ENCODE results near the gene NPTX2. TPM values are rescaled to one million over a fixed set of nuclear protein-coding genes. Genes with fewer than 3 reads are reported as not detected.

NPTX2 gene
- total RNA-seq, 2 donors from 2014 or later = 0.20 TPM; not detected in 1

DNA sequence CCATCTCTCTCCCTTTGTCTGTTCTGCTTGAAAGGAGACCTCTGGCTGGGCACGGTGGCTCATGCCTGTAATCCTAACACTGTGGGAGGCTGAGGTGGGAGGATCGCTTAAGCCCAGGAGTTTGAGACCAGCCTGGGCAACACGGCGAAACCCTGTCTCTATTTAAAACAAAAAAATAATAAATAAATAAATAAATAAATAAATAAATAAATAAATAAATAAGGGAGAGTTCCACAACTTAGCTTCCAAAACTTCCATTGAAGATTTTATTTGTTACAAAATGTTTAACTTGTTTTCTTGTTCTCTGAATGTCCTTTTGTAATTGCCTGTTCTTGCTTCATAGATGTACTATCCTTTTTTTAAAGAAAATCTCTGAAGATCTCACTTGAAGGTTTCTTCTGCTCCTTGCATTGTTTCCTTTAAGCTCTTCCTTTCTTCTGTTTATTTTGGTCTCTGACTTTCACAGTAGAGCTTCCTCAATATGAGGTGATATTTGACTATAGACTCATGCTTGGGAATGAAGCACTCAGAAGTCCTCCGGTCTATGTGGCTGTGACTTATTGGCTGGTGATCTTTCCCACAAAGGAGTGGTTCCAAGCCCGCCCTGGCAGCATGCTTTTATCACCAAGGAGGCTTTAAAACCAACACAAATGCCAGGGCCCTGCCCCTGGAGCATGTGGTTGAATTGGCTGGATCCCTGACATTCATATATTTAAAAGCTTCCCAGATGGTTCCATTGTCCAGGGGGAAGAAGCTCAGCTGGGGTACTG, 18.1 kb upstream of the NPTX2 start:
- Mint-ChIP-seq H3K4me3 (no peak overlapping the region), H3K4me1 (ENCODE audit: low read depth in 2 of 2) (no peaks in the 10 kb centered on the region), H3K9me3 (no peaks in the 10 kb centered on the region), H3K36me3 (no peaks in the 10 kb centered on the region), H3K27me3 (peaks cover 7 to 13% of the 10 kb centered on the region in 2 donors), H3K27ac (no peak overlapping the region)
- ATAC-seq = no peak
- DNase-seq (ENCODE audit: low spot score) = no peak

DNA sequence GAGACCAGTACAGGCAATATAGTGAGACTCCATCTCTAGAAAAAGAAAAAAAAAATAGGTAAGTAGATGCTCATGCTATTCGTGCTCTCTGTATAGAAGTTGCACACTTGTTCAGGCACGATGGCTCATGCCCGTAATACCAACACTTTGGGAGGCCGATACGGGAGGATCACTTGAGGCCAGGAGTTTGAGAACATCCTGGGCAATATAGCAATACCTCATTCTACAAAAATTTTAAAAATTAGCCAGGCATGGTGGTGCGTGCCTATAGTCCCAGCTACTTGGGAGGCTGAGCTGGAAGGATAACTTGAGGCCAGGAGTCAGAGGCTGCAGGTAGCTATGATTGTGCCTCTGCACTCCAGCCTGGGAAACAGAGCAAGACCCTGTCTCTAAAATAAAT, 17.2 kb upstream of the NPTX2 start:
- no peaks in the 10 kb centered on the region for H3K9me3 Mint-ChIP-seq
- DNase-seq (ENCODE audit: low spot score) = no peak
- H3K27ac Mint-ChIP-seq = no peak overlapping the region
- H3K4me3 Mint-ChIP-seq = no peak overlapping the region
- no peaks in the 10 kb centered on the region for H3K36me3 Mint-ChIP-seq
- peaks cover 10 to 17% of the 10 kb centered on the region in 2 donors for H3K27me3 Mint-ChIP-seq
- ATAC-seq = no peak
- H3K4me1 Mint-ChIP-seq (ENCODE audit: low read depth in 2 of 2) = no peaks in the 10 kb centered on the region

DNA sequence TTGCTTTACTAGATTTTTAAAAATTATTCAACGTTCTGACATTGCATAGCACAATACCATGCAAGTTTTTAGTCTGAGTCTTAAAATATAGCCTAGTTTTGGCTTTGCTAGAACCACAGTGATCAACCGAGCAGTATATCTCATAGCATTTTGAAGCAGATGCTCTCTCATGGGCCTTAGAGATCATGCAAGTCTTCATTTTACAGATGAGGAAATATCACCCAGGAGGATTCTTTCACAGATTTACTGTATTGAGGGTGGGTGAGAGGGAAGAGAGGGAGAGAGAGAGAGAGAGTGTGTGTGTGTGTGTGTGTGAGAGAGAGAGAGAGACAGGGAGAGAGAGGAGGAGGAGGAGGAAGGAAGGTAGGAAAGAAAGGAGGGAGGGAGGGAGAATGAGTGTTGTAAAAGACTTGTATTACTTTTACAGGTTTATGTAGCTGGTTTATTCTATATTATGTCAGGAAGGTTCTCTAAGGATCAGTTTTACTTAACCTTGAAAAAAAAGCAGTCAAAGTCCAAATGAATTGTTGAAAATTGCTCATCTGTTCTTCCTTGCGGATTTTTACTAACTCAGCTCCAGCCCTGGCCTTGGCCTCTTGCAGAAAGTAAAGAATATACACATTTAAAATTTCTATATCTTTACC, 14.2 kb upstream of the NPTX2 start:
- no peaks in the 10 kb centered on the region for H3K4me1 Mint-ChIP-seq (ENCODE audit: low read depth in 2 of 2)
- no peak overlapping the region for H3K27ac Mint-ChIP-seq
- no peaks in the 10 kb centered on the region for H3K36me3 Mint-ChIP-seq
- H3K4me3 Mint-ChIP-seq = no peak overlapping the region
- DNase-seq (ENCODE audit: low spot score) (no peak), ATAC-seq (no peak)
- H3K27me3 Mint-ChIP-seq = peaks cover 15 to 36% of the 10 kb centered on the region in 2 donors
- H3K9me3 Mint-ChIP-seq = peaks cover 5% of the 10 kb centered on the region

DNA sequence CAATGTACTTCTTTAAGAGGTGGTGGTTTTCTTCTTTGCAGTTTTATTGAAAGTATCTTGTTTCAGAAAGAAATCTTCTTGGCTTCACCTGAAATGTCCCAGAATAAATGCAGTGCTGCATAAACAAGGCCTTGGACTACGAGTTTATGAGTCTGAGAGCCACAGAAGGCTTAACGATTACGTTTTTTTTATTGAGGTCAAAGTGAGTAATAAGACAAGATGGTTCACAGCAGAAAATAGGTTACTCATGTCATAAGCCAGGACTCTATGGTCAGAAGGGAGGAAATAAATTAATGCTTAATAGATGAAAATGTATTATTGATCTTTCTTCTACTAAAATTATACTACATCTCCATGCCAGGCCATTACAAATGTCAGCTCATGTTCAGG, 13.7 kb upstream of the NPTX2 start:
- peaks cover 5% of the 10 kb centered on the region for H3K9me3 Mint-ChIP-seq

DNA sequence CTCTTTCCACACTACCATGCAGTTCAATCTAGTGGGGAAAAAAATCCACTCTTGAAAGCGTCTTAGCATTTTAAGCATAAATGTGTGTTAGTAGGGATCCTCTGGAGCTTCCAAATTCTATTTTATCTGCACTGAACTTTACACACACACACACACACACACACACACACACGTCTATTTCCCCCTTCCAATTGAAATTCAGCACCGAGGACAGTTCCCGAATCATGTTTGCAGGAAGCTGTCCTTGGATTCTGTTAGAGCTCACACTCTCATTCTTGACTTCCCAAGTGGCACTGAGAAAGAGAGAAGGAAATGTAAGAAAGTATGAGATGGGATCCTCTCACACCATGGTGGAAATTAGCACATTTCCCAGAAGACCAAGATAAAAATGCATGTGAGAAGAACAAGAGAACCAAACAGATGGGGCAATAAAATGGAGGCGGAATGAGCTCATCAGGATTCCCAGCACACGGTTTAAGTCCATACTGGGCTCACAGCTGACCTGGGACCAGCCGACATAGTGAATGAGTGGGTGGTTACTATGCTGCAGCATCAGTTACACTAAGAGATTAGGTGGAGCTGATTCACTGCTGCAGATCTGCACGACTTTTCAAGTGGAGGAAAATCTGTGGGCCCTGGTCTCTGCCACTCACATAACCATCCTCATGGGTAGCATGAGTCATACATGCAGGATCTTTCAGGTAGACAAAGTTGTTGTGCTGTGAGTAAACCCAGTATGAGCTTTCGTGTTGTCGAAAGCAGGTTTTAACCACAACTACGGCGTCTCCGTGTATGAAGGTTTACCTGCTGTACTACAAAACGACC, 3.3 kb upstream of the NPTX2 start:
- DNase-seq (ENCODE audit: low spot score) = no peak
- peaks cover 23 to 37% of the 10 kb centered on the region in 2 donors for H3K27me3 Mint-ChIP-seq
- ATAC-seq = no peak
- H3K4me1 Mint-ChIP-seq (ENCODE audit: low read depth in 2 of 2) = peaks cover 2 to 3% of the 10 kb centered on the region in 2 donors
- peaks cover 8% of the 10 kb centered on the region for H3K9me3 Mint-ChIP-seq
- no peak overlapping the region for H3K27ac Mint-ChIP-seq
- H3K4me3 Mint-ChIP-seq = no peak overlapping the region
- H3K36me3 Mint-ChIP-seq = no peaks in the 10 kb centered on the region

More for the DNA sequence above, 13.7 kb upstream of the NPTX2 start:
- no peaks in the 10 kb centered on the region for H3K36me3 Mint-ChIP-seq
- H3K4me1 Mint-ChIP-seq (ENCODE audit: low read depth in 2 of 2) = no peaks in the 10 kb centered on the region
- ATAC-seq = no peak
- H3K27ac Mint-ChIP-seq = no peak overlapping the region
- peaks cover 13 to 31% of the 10 kb centered on the region in 2 donors for H3K27me3 Mint-ChIP-seq
- DNase-seq (ENCODE audit: low spot score) = no peak
- H3K4me3 Mint-ChIP-seq = no peak overlapping the region

DNA sequence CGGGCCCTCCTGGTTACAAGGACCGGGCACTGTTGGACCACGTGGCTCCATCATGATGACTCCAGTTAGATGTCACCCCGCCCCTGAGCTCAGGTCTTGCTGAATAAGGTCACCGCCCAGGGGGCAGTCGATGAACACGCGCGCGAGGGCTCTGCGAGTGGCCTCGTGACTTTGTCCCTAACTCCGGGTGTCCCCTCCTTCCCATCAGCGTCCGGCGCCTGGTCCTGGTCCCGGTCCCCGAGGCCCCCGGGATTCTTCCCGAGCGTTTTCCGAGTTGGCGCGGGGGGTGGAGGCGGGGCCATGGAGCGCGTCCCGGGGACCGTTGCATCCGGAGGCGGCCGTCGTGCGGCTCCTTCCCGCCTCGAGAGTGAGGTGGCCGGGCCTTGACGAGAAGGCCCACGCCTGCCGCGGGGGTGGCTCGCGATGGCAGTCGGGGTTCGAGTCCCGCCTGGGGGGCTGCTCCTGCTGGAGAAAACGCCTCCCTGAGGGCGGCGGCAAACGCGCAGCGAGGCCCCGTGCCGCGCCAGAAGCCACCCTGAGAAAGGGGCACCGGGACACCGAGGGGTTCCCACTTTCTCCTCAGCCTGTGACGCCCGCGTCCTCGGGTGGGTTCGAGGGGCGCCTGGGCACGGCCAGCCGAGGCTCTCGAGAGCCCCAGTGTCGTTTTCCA, 569 bp upstream of the NPTX2 start:
- no peak overlapping the region for H3K27ac Mint-ChIP-seq
- no peak for DNase-seq (ENCODE audit: low spot score)
- no peak overlapping the region for H3K4me3 Mint-ChIP-seq
- peaks cover 2 to 3% of the 10 kb centered on the region in 2 donors for H3K4me1 Mint-ChIP-seq (ENCODE audit: low read depth in 2 of 2)
- H3K9me3 Mint-ChIP-seq = no peaks in the 10 kb centered on the region
- ATAC-seq = no peak
- H3K36me3 Mint-ChIP-seq = no peaks in the 10 kb centered on the region
- peaks cover 24 to 27% of the 10 kb centered on the region in 2 donors for H3K27me3 Mint-ChIP-seq

DNA sequence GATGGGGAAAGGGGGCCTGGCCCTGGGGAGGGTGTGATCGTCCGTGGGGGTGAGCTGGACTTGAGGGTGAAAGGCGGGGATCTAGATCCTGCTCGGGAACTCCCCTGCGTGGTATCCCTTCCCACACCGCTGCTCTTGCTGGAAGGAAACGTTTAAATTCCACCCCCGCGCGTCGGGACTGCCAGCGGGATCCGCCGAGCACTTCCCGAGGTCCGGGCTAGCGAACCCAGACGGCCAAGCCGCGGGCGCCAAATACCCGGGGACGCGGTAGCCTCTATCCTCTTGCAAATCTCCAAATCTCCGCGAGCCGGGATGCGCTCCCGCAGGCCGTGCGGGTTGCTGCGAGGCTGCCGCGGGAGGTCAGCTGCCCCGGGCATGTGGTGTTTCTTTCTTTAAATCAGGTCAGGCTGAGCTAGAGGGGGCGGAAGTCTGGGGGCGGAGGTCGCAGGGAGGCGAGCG, 904 bp downstream of the NPTX2 start:
- peaks cover 29 to 30% of the 10 kb centered on the region in 2 donors for H3K27me3 Mint-ChIP-seq
- no peak for DNase-seq (ENCODE audit: low spot score)
- H3K4me1 Mint-ChIP-seq (ENCODE audit: low read depth in 2 of 2) = peaks cover 2 to 3% of the 10 kb centered on the region in 2 donors
- no peak overlapping the region for H3K4me3 Mint-ChIP-seq
- H3K36me3 Mint-ChIP-seq = no peaks in the 10 kb centered on the region
- ATAC-seq = no peak
- H3K9me3 Mint-ChIP-seq = no peaks in the 10 kb centered on the region
- H3K27ac Mint-ChIP-seq = no peak overlapping the region

DNA sequence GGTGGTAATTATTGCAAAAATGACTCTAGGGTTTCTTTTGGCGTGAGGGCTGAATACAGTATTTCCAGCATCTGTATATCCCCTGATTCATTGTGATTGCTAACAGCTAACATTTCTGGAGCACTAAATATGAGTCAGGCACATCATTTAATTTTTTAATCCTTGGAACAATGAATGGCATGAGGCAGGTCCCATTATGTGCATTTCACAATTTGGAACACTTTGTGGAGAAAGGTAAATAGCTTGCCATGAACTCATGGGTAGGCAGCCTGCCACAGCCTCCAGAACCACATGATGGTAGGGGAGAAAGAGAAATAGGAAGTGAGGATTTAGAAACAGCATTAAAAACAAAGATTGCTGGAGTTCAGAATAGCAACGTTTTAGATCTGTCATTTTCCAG, 1.7 kb downstream of the NPTX2 start:
- no peaks in the 10 kb centered on the region for H3K9me3 Mint-ChIP-seq
- DNase-seq (ENCODE audit: low spot score) (no peak), ATAC-seq (no peak)
- peaks cover 2 to 3% of the 10 kb centered on the region in 2 donors for H3K4me1 Mint-ChIP-seq (ENCODE audit: low read depth in 2 of 2)
- no peak overlapping the region for H3K4me3 Mint-ChIP-seq
- H3K36me3 Mint-ChIP-seq = no peaks in the 10 kb centered on the region
- H3K27ac Mint-ChIP-seq = no peak overlapping the region
- H3K27me3 Mint-ChIP-seq = peaks cover 28 to 29% of the 10 kb centered on the region in 2 donors

DNA sequence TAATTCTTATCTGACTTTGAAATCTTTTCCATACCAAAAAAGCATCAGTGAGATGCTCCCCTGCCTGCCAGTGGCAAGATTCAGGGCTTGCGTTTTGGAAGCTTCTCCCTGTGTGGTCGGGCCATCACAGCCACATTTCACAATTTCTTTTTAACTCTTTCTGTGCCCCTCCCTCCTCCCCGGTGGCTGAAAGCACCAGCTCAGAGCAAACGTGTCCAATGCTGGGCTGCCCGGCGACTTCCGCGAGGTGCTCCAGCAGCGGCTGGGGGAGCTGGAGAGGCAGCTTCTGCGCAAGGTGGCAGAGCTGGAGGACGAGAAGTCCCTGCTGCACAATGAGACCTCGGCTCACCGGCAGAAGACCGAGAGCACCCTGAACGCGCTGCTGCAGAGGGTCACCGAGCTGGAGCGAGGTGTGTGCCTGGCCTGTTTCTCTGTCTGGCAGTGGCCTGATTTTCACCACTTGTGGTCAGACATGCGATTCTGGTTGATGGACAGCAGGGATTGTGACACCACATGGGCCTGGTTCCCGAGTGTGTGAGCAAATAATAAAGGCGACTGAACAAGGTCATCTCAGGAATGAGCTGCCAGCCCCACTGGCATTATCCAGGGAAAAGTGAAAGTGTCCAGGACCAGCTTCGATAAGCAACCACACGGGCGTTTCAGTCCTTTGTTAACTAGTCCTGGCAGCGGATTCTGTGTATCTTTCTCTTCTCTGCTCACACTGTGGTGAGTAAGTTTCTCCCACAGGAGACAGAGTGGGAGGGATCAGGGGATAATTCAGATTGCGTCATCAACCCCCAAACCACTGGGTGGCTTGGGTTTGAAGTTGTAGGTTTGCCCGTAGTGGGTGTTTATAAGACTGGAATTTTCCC, 2.6 kb downstream of the NPTX2 start:
- H3K36me3 Mint-ChIP-seq = no peaks in the 10 kb centered on the region
- no peak for DNase-seq (ENCODE audit: low spot score)
- H3K4me3 Mint-ChIP-seq = no peak overlapping the region
- H3K27ac Mint-ChIP-seq = no peak overlapping the region
- H3K27me3 Mint-ChIP-seq = peaks cover 27 to 29% of the 10 kb centered on the region in 2 donors
- H3K4me1 Mint-ChIP-seq (ENCODE audit: low read depth in 2 of 2) = peaks cover 2 to 3% of the 10 kb centered on the region in 2 donors
- no peaks in the 10 kb centered on the region for H3K9me3 Mint-ChIP-seq
- no peak for ATAC-seq

DNA sequence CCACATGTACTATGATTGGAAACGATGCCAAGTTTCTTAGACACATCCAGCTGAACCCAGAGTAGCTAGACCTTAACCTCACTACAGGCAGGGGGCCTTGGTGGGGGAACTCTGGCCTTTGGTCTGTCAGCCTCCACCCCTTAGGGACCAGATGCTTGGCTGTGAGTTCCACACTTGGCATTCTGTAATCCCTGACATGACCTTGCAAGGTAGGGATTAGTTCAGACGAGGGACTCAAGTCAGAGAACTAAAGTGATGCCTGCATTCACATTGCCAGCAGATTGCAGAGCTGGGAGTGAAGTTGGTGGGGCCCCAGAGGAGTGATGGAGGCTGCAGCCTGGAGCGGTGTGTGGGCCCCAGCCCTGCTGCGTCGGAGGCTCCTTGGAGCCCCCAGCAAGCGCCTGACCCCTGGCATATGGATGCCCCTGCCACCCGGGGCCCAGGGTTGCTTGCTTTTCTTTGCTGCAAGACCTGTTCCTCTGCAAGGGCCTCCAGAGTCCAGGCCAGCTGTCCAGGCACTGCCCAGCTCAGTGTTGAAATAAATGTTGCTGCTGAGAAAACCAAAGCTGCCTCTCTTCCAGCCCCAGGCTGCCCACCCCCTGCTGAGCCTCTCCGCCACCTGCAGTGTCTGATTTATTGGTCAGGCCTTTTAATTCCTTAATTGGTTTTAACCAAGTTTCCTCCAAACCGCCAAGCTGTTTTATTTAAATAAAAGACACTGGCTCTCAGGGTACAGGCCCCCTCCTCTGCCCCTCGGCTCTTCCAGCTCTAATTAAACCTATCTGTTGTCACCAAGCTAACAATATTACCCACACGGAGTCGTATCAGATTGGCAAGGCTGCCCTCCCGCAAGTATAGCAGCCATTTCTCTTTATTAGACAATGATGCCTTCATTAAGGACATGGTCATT, 4.7 kb downstream of the NPTX2 start:
- Mint-ChIP-seq H3K27me3 (peaks cover 16 to 21% of the 10 kb centered on the region in 2 donors), H3K4me3 (no peak overlapping the region), H3K4me1 (ENCODE audit: low read depth in 2 of 2) (peaks cover 2 to 3% of the 10 kb centered on the region in 2 donors), H3K36me3 (no peaks in the 10 kb centered on the region), H3K27ac (no peak overlapping the region), H3K9me3 (no peaks in the 10 kb centered on the region)
- ATAC-seq = no peak
- DNase-seq (ENCODE audit: low spot score) = no peak

DNA sequence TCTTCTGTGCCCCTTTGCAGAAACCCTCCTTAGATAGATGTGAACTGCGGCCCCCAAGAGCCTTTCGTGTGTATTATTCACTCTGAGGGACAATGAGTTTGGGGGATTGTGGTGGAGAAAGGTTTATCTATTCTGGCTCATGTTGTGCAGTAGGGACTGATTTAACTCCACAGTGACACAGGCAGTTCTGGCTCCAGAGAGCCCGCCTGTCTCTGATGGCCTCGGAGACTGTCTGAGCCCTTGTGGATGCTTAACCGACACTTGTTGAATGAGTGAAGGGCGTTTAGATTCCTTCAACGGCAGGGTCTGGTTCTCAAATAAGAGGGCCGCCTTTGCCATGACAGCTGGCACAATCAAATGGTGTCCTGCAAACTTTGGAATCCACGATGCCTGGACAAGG, 5.8 kb downstream of the NPTX2 start:
- H3K9me3 Mint-ChIP-seq = no peaks in the 10 kb centered on the region
- H3K36me3 Mint-ChIP-seq = no peaks in the 10 kb centered on the region
- ATAC-seq (no peak), DNase-seq (ENCODE audit: low spot score) (no peak)
- H3K27me3 Mint-ChIP-seq = peaks cover 16 to 21% of the 10 kb centered on the region in 2 donors
- peaks cover 2 to 3% of the 10 kb centered on the region in 2 donors for H3K4me1 Mint-ChIP-seq (ENCODE audit: low read depth in 2 of 2)
- H3K27ac Mint-ChIP-seq = no peak overlapping the region
- no peak overlapping the region for H3K4me3 Mint-ChIP-seq

DNA sequence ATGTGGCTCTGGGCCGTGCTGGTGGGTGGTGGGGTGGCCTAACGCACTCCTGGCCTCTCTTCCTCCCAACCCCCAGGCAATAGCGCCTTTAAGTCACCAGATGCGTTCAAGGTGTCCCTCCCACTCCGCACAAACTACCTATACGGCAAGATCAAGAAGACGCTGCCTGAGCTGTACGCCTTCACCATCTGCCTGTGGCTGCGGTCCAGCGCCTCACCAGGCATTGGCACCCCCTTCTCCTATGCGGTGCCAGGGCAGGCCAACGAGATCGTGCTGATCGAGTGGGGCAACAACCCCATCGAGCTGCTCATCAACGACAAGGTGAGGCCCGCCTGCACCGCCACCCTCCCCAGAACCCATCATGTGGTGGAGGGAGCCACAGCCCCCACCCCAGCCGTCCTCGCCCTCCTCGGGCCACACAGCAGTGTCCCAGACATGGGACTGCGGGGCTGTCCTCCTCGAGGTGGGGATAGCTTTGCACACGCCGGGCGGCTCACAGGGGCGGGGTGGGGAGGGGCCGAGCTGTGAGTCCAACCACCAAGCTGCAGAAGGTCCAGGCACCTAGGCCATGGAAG, 7.8 kb downstream of the NPTX2 start:
- no peaks in the 10 kb centered on the region for H3K36me3 Mint-ChIP-seq
- no peaks in the 10 kb centered on the region for H3K9me3 Mint-ChIP-seq
- no peak for DNase-seq (ENCODE audit: low spot score)
- H3K4me1 Mint-ChIP-seq (ENCODE audit: low read depth in 2 of 2) = no peaks in the 10 kb centered on the region
- H3K4me3 Mint-ChIP-seq = no peak overlapping the region
- peaks cover 17 to 23% of the 10 kb centered on the region in 2 donors for H3K27me3 Mint-ChIP-seq
- no peak for ATAC-seq
- no peak overlapping the region for H3K27ac Mint-ChIP-seq
